ENCODE measurements around the gene INIP. TPM values are rescaled to one million over a fixed set of nuclear protein-coding genes. Genes with fewer than 3 reads are reported as not detected.
"Not testable (repeated sequence)": the region's sequence is repeated elsewhere in the genome, so short reads cannot be mapped to it uniquely, and the experiment has no call there.

INIP gene
- total and polyA plus RNA-seq, 8 donors: 5.2 to 13.2 (median 7.7) TPM

- H3K27ac ChIP-seq: no peak overlapping the region
- H3K36me3 ChIP-seq: peaks cover 0 to 10% (median 0%) of the 10 kb centered on the region in 3 donors
- DNase-seq (no peak), ATAC-seq (no peak), FAIRE-seq (no peak)
- no peaks in the 10 kb centered on the region for H3K27me3 ChIP-seq
- H3K9me3 ChIP-seq: no peaks in the 10 kb centered on the region
- WGBS, 2 donors: 92 to 93% methylated on average over 6 of the region's 6 CpGs
- intact Hi-C loops (cut with DNase I): no loop called here
- no peak for TF ChIP-seq CTCF (IDR thresholded peaks at IDR 0.05)
- H3K4me3 ChIP-seq: no peak overlapping the region
- no peaks in the 10 kb centered on the region for H3K4me1 ChIP-seq
These were observed 28.7 kb downstream of the INIP start for GRCh38 chr9:112689161-112689740.

GRCh38 chr9:112680731-112681402, 37.0 kb downstream of the INIP start:
- intact Hi-C loops (cut with DNase I): no loop called here
- WGBS, 2 donors: 81 to 83% methylated on average over 6 of the region's 6 CpGs
- no peak for TF ChIP-seq CTCF (IDR thresholded peaks at IDR 0.05)
- H3K36me3 ChIP-seq: no peaks in the 10 kb centered on the region
- H3K4me1 ChIP-seq: no peaks in the 10 kb centered on the region
- H3K9me3 ChIP-seq: no peaks in the 10 kb centered on the region
- DNase-seq (no peak), ATAC-seq (no peak), FAIRE-seq (no peak)
- H3K4me3 ChIP-seq: no peak overlapping the region
- H3K27me3 ChIP-seq: no peaks in the 10 kb centered on the region
- H3K27ac ChIP-seq: no peak overlapping the region

DNA sequence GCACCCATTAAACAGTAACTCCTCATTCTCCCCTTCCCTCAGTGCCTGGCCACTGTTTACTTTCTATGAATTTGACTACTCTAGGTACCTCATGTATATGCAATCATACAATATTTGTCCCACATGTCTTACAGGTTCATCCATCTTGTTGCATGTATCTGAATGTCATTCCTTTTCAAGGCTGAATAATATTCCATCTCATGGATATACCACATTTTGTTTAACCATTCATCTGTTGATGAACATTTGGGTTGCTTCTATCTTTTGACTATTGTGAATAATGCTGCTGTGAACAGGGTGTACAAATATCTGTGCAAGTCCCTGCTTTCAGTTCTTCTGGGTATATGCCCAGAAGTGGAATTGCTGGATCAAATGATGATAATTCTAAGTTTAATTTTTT, 40.9 kb downstream of the INIP start:
- no peaks in the 10 kb centered on the region for H3K9me3 ChIP-seq
- FAIRE-seq (no peak), DNase-seq (no peak), ATAC-seq (no peak)
- no peak overlapping the region for H3K4me3 ChIP-seq
- H3K27me3 ChIP-seq: no peaks in the 10 kb centered on the region
- TF ChIP-seq CTCF (IDR thresholded peaks at IDR 0.05): no peak
- H3K4me1 ChIP-seq: no peaks in the 10 kb centered on the region
- intact Hi-C loops (cut with DNase I): loop anchor here in 2 of 3 donors (10.0 kb wide), 2 partner anchors 62 to 562 kb away; no protein-coding TSS in a partner anchor
- no peak overlapping the region for H3K27ac ChIP-seq
- H3K36me3 ChIP-seq: no peaks in the 10 kb centered on the region

GRCh38 chr9:112673221-112673620, 44.7 kb downstream of the INIP start:
- intact Hi-C loops (cut with DNase I): loop anchor here in 2 of 3 donors (10.0 kb wide), 2 partner anchors 58 to 558 kb away; no protein-coding TSS in a partner anchor
- not testable (repeated sequence) for H3K27ac ChIP-seq, FAIRE-seq, H3K4me1 ChIP-seq, H3K9me3 ChIP-seq, H3K36me3 ChIP-seq, H3K4me3 ChIP-seq, ATAC-seq, H3K27me3 ChIP-seq, DNase-seq
- WGBS, 2 donors: 90 to 96% methylated on average over 4 of the region's 4 CpGs

- no peak for TF ChIP-seq CTCF (IDR thresholded peaks at IDR 0.05)
- ATAC-seq (no peak), DNase-seq (no peak), FAIRE-seq (no peak)
- intact Hi-C loops (cut with DNase I): loop anchor here in 2 of 3 donors (10.0 kb wide), 2 partner anchors 56 to 556 kb away; no protein-coding TSS in a partner anchor
- no peaks in the 10 kb centered on the region for H3K9me3 ChIP-seq
- H3K36me3 ChIP-seq: no peaks in the 10 kb centered on the region
- no peak overlapping the region for H3K4me3 ChIP-seq
- no peaks in the 10 kb centered on the region for H3K27me3 ChIP-seq
- no peak overlapping the region for H3K27ac ChIP-seq
- no peaks in the 10 kb centered on the region for H3K4me1 ChIP-seq
- WGBS, 2 donors: 60 to 71% methylated on average over 7 of the region's 7 CpGs
These were observed 46.8 kb downstream of the INIP start for GRCh38 chr9:112670991-112671625.
